ACHN (cell line): ENCODE results near the gene DNAH2.
A peak's percentile ranks its signal among the peaks of the same experiment; 100 is the strongest.

ENCODE experiments used
- DNase-seq: peaks from one replicate; pipeline ENCODE4 v3.0.0-alpha.2; 2015
- in situ Hi-C: cut with HindIII; loops from 2 replicates; pipeline ENCODE4 v1.10.0; 2017; ENCODE audit warnings: low sequenced_read_pairs, low pct_ligation_motif_present, low pct_unique_long_range_greater_than_20kb

DNAH2 gene

DNA sequence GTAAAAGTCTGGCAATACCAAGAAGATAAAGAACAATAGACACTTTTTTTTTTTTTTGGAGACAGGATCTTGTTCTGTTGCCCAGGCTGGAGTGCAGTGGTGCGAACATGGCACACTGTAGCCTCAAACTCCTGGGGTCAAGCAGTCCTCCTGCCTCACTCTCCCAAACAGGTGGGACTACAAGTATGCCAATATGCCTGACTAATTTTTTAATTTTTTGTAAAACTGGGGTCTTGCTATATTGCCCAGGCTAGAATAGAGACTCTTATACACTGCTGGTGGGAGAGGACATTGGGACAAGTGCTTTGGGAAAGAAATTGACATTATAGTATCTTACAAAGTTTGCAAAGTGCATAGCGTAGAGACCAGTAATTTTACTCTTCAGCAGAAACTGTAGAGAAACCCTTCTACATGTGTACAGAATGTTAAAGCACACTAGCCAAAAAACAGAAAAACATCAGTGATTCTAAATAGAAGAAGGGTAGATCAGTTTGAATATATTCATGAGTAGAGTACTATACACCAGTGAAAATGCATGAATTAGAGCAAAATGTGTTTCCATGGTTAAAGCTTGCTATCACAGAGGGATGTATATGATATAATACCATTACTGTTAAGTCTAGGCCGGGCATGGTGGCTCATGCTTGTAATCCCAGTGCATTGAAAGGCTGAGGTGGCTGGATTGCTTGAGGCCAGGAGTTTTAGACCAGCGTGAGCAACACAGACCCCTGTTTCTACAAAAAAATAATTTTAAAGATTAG, 19.5 kb upstream of the DNAH2 start:
- no peak for DNase-seq
- in situ Hi-C loops, result no loop called here

DNA sequence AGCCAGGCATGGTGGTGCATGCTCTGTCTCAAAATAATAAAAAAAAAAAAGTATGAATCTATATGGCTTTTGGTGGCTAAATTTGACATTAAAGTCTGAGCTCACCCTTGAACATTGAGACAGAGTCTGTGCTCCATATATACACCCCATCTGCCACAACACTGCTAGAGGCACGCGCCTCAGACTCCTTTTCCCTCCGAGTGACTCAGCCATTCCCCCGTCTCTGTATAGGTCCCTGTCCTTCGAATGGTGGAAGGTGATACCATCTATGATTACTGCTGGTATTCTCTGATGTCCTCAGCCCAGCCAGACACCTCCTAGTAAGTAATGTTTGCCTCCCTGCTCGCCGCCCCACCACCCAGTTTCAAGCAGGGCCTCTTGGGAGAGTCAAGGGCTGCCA, 17.0 kb upstream of the DNAH2 start:
- in situ Hi-C loops, result no loop called here
- DNase-seq, result no peak

DNA sequence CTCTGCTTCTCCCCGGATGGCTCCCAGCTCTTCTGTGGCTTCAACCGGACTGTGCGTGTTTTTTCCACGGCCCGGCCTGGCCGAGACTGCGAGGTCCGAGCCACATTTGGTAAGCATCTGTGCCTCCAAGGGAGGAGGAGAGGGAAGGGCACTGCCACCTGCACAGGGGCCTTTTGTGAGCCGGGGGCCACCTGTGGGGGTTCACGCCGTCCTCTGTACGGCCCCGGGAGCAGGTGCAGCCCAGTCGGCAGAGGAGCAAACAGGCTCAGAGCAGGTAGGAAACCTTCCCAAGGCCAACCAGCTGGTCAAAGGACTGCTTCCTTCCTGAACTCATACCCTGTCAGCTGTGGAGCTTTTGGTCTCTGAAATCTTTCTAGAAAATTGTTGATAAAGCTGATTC, 15.9 kb upstream of the DNAH2 start:
- in situ Hi-C loops, result no loop called here
- DNase-seq, result no peak

DNA sequence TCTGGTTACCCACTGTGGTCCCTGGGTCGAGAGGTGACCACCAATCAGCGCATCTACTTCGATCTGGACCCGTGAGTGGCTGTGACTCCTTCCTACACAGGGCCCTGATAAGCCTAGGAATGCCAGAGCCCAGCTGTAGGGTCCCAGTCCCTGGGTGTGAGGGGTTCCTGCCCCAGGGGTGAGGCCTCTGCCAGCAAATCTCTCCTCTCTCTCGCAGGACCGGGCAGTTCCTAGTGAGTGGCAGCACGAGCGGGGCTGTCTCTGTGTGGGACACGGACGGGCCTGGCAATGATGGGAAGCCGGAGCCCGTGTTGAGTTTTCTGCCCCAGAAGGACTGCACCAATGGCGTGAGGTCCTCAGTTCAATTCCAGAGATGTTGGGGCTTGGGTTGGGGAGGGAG, 14.8 kb upstream of the DNAH2 start:
- no peak for DNase-seq
- in situ Hi-C loops, result no loop called here

DNA sequence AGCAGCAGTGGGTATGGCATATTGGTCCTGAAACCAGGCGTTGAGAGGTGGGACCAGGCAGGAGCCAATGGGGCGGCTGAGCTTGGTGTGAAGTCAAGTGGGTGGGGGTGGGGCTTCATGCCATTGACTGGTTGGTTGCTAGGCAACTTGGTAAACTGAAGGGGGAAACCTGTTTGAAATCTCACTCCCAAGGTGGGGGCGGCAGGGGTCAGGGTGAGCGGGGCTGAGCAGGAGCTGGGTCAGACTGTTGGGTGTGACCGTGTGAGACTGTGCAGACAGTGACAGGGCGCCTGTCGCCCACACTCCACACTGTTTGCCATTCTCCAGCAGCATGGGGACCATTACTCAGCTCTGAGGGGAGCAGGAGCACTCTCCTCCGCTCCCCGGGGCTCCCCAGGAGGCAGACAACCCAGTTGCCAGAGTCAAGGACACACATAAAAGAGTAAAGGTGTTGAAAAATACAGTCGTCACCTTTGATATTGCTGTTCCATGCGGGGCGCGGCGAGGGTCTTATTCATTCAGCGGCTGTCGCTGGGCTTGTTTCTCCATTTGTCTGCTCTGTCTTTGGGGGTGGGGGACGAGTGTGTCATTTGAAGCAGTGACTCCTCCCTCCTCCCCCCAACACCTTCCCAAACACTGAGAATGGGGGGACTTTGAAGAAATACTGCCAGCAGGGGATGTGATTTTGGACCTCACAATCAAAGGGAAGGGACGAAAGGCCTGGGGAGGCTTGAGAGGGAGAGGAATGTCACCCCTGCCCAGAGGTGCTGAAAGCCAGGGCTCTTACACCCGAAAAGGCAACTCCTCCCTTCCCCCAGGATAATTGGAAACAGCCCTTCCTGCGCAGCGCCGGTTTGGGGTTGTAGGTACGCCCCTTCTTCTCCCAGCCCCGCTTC, 13.7 kb upstream of the DNAH2 start:
- in situ Hi-C loops, result no loop called here
- peak; percentile 33 for DNase-seq

DNA sequence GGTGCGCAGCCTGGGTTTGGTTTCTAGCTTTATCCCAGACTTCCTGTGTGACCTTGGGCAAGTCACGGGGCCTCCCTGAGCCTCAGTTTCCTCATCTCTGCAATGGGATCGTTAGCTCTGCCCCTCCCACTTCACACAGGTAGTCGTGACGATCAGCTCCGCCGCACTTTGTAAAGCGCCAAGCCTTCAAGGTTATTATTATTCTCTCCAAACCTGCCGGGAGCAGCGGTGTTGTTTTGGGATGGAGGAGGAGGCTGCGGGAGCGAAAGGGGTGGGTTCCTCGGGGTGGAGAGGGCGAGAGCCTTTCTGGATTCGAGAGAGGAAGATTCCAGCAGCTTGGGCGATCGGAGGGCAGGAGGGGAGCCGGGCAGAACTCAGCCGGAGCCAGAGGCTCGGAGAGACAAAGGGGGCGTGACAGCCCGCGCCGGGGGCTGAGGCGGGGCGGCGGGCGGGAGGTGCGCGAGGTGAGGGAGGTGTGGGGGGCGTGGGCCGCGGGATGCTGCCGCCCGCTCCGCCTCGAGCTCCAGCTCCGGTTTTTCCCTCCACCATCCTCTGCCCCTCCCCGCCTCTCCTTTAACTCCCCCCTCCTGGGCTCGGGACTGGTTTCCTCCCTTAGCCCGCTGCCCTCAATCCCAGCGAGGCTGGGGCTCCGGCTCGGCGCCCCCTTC, 12.8 kb upstream of the DNAH2 start, which contains the start of gene EFNB3:
TSS of gene EFNB3 (plus strand) at position 602 of the 668 bp plus-strand sequence. CDS start 397 bp downstream, outside the sequence.
- in situ Hi-C loops, result no loop called here
- peak; percentile 65 for DNase-seq

DNA sequence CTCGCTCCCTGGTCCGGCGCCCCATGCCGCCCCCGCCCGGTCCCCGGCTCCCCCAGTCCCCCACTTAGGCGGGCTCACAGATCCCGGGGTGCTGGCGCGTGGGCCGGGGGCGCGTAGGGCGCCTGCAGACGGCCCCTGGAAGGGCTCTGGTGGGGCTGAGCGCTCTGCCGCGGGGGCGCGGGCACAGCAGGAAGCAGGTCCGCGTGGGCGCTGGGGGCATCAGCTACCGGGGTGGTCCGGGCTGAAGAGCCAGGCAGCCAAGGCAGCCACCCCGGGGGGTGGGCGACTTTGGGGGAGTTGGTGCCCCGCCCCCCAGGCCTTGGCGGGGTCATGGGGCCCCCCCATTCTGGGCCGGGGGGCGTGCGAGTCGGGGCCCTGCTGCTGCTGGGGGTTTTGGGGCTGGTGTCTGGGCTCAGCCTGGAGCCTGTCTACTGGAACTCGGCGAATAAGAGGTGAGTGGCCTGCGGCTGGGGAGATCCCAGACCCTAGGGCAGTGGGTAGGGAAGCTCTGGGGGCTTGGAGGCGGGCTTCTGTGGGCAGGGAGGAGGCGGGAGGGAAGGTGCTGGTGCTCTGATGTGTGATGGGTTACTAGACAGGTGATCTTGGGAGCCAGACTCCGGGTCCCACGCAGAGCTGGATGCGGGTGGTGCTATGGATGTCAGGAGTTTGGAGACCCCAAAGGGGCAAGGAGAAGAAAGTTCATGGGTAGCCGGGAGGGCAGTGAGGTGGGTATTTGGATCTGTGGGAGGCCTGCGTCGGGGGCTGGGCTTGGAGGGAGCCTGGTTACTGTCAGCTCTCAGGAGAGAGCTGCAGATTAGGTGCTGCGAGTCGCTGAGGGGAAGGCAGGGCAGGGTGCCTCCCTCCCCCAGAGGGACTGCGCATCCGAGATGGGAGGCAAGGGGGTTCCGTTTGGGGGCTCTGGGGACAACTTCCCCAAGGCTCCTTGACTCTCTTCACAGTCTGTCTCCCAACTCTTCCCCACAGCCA, 12.0 kb upstream of the DNAH2 start:
- DNase-seq, result no peak
- in situ Hi-C loops, result no loop called here

DNA sequence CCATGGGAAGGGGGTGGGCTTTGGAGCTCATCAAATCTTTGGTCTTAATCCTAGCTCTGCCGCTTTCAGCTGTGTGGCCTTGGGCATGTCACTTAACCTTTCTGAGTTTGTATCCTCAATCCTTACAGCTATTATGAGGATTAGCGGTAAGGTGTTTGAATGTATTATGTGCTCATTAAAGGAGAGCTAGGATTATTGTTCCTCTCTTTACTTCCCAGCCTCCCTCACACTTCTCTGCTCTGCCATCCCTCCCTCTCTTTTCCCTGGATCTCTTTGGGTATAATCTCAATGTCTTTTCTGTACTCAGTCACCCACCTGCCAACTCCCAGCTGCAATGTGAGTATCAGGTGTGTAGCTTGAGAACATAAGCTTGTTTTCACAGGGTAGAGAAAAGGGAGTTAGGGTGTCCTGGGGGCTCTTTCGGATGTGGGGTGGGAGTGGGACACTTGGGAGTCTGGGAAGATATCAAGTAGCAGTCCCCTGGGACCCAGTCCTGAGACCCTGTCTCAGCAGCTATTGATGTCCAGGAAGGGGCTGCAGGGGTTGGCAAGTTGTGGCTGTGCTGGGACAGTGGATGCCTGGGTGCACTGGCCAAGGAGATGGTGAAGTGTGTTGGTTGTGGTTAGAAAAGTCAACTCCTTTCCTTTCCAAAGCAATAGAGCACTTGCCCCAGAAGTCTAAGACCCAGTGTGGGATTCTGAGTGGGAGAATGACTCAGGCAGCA, 10.8 kb upstream of the DNAH2 start:
- in situ Hi-C loops, result no loop called here
- no peak for DNase-seq

DNA sequence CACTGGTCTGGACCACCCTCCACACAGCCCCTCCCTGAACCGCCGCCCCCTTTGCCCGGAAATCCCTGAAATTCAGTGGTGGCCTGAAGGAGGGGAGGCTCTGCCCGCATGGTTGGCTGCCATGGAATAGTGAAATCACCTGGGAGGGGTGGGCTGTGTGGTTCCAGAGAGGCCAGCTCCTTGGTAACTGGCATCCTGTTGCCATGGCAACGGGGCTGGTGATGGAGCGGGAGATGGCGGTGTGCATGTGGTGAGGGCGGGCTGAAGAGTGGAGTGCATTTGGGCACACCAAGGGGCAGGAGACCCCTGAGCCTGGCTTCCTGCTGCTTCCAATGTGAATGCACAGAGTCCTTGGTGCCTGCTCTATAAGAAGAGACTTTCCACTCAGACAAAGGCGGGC, 10.1 kb upstream of the DNAH2 start:
- DNase-seq, result no peak
- in situ Hi-C loops, result no loop called here

DNA sequence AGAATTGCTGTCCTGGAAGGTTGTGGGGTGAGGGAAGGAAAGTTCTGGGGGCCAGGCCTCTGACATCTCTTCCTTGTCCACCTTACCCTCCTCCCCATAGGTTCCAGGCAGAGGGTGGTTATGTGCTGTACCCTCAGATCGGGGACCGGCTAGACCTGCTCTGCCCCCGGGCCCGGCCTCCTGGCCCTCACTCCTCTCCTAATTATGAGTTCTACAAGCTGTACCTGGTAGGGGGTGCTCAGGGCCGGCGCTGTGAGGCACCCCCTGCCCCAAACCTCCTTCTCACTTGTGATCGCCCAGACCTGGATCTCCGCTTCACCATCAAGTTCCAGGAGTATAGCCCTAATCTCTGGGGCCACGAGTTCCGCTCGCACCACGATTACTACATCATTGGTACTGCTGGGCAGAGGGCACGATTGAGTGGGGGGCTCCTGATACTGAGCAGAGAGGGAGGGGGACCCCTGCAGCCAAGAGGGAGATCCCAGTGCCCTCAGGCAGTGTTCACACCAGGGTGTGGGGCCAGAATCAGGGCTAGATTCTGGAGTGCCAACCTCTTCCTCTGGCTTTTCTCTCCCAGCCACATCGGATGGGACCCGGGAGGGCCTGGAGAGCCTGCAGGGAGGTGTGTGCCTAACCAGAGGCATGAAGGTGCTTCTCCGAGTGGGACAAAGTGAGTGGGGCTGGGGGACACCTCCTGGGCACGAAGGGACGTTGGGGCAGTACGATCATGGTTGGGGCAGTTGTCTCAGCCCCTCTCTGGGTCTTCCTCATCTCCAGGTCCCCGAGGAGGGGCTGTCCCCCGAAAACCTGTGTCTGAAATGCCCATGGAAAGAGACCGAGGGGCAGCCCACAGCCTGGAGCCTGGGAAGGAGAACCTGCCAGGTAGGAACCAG, 9.4 kb upstream of the DNAH2 start:
- in situ Hi-C loops, result no loop called here
- DNase-seq, result no peak

DNA sequence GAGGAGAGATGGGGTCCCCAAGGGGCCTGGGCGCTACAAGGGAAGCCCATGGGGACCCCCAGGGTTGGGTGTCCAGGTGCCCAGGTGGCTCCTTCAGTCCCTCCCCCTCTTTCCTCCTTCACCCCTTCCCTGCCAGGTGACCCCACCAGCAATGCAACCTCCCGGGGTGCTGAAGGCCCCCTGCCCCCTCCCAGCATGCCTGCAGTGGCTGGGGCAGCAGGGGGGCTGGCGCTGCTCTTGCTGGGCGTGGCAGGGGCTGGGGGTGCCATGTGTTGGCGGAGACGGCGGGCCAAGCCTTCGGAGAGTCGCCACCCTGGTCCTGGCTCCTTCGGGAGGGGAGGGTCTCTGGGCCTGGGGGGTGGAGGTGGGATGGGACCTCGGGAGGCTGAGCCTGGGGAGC, 8.5 kb upstream of the DNAH2 start:
- DNase-seq, result no peak
- in situ Hi-C loops, result no loop called here

DNA sequence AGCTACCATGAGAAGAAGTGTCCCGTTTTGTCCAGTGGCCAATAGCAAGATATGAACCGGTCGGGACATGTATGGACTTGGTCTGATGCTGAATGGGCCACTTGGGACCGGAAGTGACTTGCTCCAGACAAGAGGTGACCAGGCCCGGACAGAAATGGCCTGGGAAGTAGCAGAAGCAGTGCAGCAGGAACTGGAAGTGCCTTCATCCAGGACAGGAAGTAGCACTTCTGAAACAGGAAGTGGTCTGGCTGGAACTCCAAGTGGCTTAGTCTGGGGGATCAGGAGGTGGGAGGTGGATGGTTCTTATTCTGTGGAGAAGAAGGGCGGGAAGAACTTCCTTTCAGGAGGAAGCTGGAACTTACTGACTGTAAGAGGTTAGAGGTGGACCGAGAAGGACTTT, 7.2 kb upstream of the DNAH2 start:
- in situ Hi-C loops, result no loop called here
- no peak for DNase-seq

DNA sequence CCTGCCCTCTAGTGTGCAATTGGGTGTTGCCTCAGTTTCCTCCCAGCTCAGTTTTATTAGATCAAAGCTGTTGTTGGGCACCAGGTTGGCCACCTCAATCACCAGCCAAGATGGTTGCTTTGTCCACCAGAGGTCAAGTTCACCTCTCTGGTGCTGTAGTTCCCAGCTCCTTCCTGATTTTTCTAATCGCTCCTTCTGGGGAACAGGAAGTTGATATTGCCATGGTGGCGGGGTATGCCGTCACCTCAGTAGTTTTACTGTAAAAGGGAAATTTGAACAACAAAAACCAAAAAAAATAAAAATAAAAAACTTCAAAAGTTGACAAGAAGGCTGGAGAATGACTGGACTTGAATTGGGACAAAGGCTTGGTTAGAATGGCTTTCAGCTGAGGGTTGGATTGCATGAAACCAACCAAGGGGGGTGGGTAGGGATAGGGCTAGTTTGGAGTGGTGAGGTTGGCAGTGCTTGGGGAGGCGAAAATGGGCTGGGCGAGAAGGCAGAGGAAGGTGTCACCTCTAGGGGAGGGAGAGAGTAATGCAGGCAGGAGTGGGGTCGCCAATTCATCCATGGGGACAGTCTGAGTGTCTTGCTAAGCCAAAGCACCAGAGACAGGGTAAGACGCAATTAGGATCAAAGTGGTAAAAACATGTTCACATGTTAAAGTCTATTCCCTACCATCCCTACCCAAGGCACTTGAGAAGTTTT, 6.3 kb upstream of the DNAH2 start:
- DNase-seq, result no peak
- in situ Hi-C loops, result no loop called here

DNA sequence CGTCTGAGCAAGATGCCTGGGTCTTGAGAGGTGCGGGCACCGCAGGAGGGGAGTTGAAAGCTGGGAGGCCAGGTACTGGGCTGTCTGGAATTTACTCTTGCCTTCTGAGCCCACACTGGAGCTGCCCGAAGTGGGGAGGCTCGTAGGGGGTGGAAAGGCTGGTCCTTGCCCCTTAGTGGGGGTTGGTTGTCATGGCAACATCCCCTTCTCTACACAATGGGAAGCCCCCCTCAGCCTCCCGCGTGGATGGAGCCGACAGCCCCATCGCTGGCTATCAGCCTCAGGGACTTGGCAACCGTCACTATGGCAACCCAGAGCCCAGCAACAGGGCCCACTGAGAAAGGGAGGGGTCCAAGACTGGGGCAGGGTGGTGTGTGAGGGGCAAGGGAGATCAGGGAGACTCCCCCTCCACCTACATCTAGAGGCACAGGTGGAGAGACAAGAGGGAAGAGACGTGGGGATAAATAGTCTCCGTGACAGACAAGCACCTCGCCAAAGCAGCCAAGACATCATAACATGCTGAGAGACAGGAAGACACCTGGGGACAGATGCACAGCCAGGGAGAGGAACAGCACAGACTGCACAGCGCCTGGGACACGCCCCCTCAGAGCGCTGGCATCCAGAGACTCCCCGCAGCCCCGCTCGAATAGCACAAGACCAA, 5.3 kb upstream of the DNAH2 start:
- in situ Hi-C loops, result no loop called here
- DNase-seq, result no peak

DNA sequence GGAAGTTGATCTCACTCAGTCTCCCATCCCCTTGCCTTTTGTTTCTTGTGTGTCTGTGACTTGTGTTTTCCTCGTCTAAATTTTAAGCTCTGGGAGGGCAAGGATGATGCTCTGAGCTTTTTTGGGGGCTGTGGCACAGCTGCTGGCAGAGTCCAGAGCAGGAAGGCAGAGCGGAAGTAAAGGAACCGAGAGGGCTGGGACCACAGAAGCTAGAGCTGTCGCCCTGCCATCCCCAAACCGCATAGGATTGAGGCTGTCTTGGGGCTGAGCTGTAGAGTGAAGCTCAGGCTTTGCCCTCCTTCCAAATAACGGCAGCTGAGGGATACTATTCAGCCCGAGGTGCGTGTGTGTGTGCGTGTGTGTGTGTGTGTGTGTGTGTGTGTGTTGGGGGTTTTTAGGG, 3.8 kb upstream of the DNAH2 start:
- no peak for DNase-seq
- in situ Hi-C loops, result no loop called here
